K562 (cell line): ENCODE data around the gene ZBTB47. TPM values are rescaled to one million over a fixed set of nuclear protein-coding genes. Genes with fewer than 3 reads are reported as not detected.

ENCODE experiments used
- ATAC-seq: fragments of 200-7000 bp; cut with Tn5 transposase; 3 replicates; pipeline ENCODE4 v1.9.1; 2020; ENCODE audit warnings: moderate library complexity
- BruUV-seq: library from RNA; stranded (reverse); fragments of 400-500 nt; replicated peaks from 2 replicates; lab custom pipeline; 2021; lab: Mats Ljungman, UMichigan
- CTCF ChIA-PET: fragments of 300-600 bp; formaldehyde crosslinking; extraction: SDS; loops from one replicate; lab custom pipeline; 2021; ENCODE audit warnings: low intra/inter-chr PET ratio; lab: Yijun Ruan, JAX
- POLR2A ChIA-PET: fragments of 300-600, 350-650 bp; sonication (Branson Sonifier 250); formaldehyde crosslinking; extraction: SDS; loops from one replicate; lab custom pipeline; 2021; ENCODE audit warnings: antibody characterized with exemption, inconsistent platforms; lab: Yijun Ruan, JAX
- DNase-seq, 4 experiments: peaks; one replicate each; pipeline versions ENCODE4 v3.0.0 to v3.0.0-alpha.2; 2011 to 2018; ENCODE audit warnings: low spot score in 3 of 4, mixed read lengths in 3 of 4; ENCODE audit errors: extremely low read depth in 1 of 4
- FAIRE-seq: peaks from 2 replicates; lab custom pipeline; 2011; peaks lifted over from hg19 to GRCh38; lab: Jason Lieb, UNC
- H2AFZ ChIP-seq: 2 replicates; pipeline ENCODE4 v1.6.0; 2011; ENCODE audit warnings: low read depth, low read length, control low read depth, inconsistent platforms
- H3K27ac ChIP-seq: fragments of 200-600 bp; 3 replicates; pipeline ENCODE4 v1.8.0; 2011; ENCODE audit warnings: low read depth, mild to moderate bottlenecking, control low read depth, inconsistent platforms, low read length, moderate library complexity, mixed read lengths; ENCODE audit errors: extremely low read depth
- H3K27me3 ChIP-seq, 2 experiments: fragments of 300-600 bp in 1 of 2; 2 replicates in 1 of 2; 3 replicates in 1 of 2; pipeline versions ENCODE4 v1.6.0 to v1.8.0; 2011; ENCODE audit warnings: inconsistent platforms in 2 of 2, low read length in 2 of 2, mild to moderate bottlenecking in 1 of 2, mixed read lengths in 1 of 2, moderate library complexity in 1 of 2; ENCODE audit not compliant: control insufficient read depth in 2 of 2, insufficient read depth in 2 of 2
- H3K36me3 ChIP-seq: fragments of 300-600 bp; 3 replicates; pipeline ENCODE4 v1.8.0; 2011; ENCODE audit warnings: mild to moderate bottlenecking, low read length, inconsistent platforms; ENCODE audit not compliant: control insufficient read depth, insufficient read depth
- H3K4me1 ChIP-seq, 2 experiments: fragments of 200-600 bp in 1 of 2; replicated peaks in 1 of 2; 2 replicates in 1 of 2; 3 replicates in 1 of 2; pipeline versions ENCODE4 v1.5.1 to v1.8.0; 2011; ENCODE audit warnings: inconsistent platforms in 2 of 2, low read length in 2 of 2, mild to moderate bottlenecking in 1 of 2, mixed read lengths in 1 of 2, moderate library complexity in 1 of 2; ENCODE audit not compliant: control insufficient read depth in 2 of 2, insufficient read depth in 2 of 2
- H3K4me2 ChIP-seq: 2 replicates; pipeline ENCODE4 v1.6.1; 2011; ENCODE audit warnings: low read length, control low read depth, inconsistent platforms, mixed read lengths; ENCODE audit not compliant: insufficient read depth
- H3K4me3 ChIP-seq: fragments of 200-600 bp; sonication (generic), shearing (Covaris generic); 2 replicates; pipeline ENCODE4 v1.5.1; 2016; ENCODE audit warnings: control low read depth, inconsistent platforms
- H3K79me2 ChIP-seq: fragments of 200-600 bp; 3 replicates; pipeline ENCODE4 v1.8.0; 2011; ENCODE audit warnings: low read length, inconsistent platforms; ENCODE audit not compliant: control insufficient read depth, insufficient read depth
- H3K9ac ChIP-seq, 2 experiments: 2 replicates each; pipeline versions ENCODE4 v1.6.0 to v1.6.1; 2011; ENCODE audit warnings: low read depth in 2 of 2, low read length in 2 of 2, control low read depth in 1 of 2, inconsistent platforms in 1 of 2, mild to moderate bottlenecking in 1 of 2, mixed read lengths in 1 of 2; ENCODE audit not compliant: insufficient read depth in 1 of 2
- H3K9me1 ChIP-seq: one replicate; pipeline ENCODE4 v1.6.0; 2011; ENCODE audit warnings: inconsistent platforms, mild to moderate bottlenecking, low read length, moderate library complexity; ENCODE audit not compliant: control insufficient read depth, insufficient read depth
- H3K9me3 ChIP-seq: replicated peaks from 2 replicates; pipeline ENCODE4 v1.5.1; 2011; ENCODE audit warnings: low read depth, low read length, inconsistent platforms; ENCODE audit not compliant: control insufficient read depth, insufficient read depth
- H4K20me1 ChIP-seq: replicated peaks from 2 replicates; pipeline ENCODE4 v1.6.1; 2011; ENCODE audit warnings: low read length, inconsistent platforms, mixed read lengths; ENCODE audit not compliant: control insufficient read depth, insufficient read depth
- BRCA1 ChIP-seq, 2 experiments: fragments of 450-650 bp in 1 of 2; sonication (generic) in 1 of 2; formaldehyde crosslinking in 1 of 2; IDR thresholded peaks; 2 replicates each; pipeline versions ENCODE4 v1.5.0 to v1.6.1; 2017 to 2020; ENCODE audit warnings: mild to moderate bottlenecking in 1 of 2, missing genetic modification reagents in 1 of 2
- WGBS: fragments of 100-300 bp; shearing (Covaris generic); methylation state at CpG from one replicate; pipeline ENCODE4 v1.1.6; 2016; ENCODE audit warnings: low coverage, mixed read lengths; ENCODE audit not compliant: insufficient coverage; ENCODE audit errors: missing lambda C conversion rate; 5-methylcytosine and 5-hydroxymethylcytosine counted together
- in situ Hi-C: fragments of 300-500 bp; cut with MboI; formaldehyde crosslinking; loops from 4 replicates; pipeline ENCODE4 v1.15.0; 2018; ENCODE audit warnings: inconsistent platforms, mixed read lengths
- intact Hi-C: fragments of 100-400 bp; cut with micrococcal nuclease; formaldehyde crosslinking; loops from 2 replicates; pipeline ENCODE4 v1.14.2; 2022
- polyA plus RNA-seq, 8 experiments: library from polyadenylated mRNA; depleted of rRNA in 4 of 8; stranded (reverse) in 5 of 8; unstranded in 3 of 8; fragments of >200 nt; fragmentation: Nextera tagmentation in 2 of 8; fragmentation: Illumina TruSeq in 1 of 8; extraction: Ambion mirVana in 2 of 8; extraction: Trizol in 1 of 8; gene quantifications; 2 replicates each; pipeline versions ENCODE4 v1.2.1 to v1.2.3, GENCODE V29; 2011 to 2014; ENCODE audit warnings: inconsistent platforms in 1 of 8, missing spikeins in 1 of 8
- total RNA-seq, 7 experiments: library from RNA; depleted of rRNA in 6 of 7; stranded (reverse); fragments of >200 nt in 6 of 7; fragmentation: Illumina TruSeq in 2 of 7; extraction: Trizol in 2 of 7; gene quantifications; 2 replicates each; pipeline versions ENCODE4 v1.2.1 to v1.2.3, GENCODE V29; 2011 to 2021; ENCODE audit warnings: low replicate concordance in 1 of 7
- TF ChIP-seq, protein P1 (sequence below): sonication (generic); formaldehyde crosslinking; IDR thresholded peaks from 2 replicates; pipeline ENCODE4 v1.8.0; 2023; ENCODE audit warnings: missing genetic modification reagents, mild to moderate bottlenecking, borderline replicate concordance

The ZBTB47 gene
- total and polyA plus RNA-seq, 9 of the 15 experiments (the other 6 are each of a cell fraction or from before 2014, with no cell fraction given), result 0.11 to 4.6 (median 1.7) TPM; not detected in 1

DNA sequence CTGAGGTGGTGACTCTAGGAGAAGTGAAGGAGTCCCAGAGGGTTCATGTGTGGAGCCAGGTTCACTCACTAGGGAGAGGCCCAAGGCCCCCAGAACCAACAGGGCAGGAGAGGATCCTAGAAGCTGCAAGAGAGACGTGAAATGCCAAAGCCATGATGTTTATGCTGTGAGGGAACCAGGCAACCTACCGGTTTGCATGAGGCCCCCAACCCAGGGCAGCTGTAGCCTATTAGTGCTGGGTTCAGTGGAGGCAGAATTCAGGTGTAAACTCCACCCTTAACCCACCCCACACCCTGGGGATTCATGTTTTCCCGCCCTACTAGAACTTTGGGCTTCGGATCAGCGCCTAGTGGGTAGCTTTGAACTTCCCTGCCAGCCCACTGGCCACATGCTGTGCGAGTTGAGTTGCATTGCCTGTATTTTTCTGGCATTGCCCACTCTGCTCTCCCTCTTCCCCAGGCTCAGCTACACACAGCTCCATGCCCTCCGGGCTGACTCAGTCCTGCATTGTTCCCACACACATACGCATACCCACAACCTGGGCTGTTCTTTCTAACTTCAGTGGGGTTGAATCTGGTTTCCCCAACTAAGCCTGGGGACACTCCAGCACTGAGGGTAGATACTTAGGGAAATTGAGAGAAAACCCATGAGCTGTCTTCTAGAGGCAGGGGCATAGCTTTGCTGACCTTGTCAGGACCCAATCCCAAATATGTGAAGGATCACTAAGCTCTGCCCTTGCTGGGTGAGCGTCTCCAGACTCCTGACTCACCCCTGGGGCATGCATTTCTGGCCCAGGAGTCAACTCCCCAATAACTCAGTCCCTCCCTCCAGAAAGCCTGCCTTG lies 2.0 kb upstream of the ZBTB47 start:
- ATAC-seq (no peak), FAIRE-seq (no peak), DNase-seq (no peak)
- no peak overlapping the region for H2AFZ ChIP-seq
- H3K4me2 ChIP-seq, result no peak overlapping the region
- in situ Hi-C loops (loop anchor here (5.0 kb wide), 1 partner anchor 96 kb away; no protein-coding TSS in a partner anchor), intact Hi-C loops (loop anchor here (5.0 kb wide), 1 partner anchor 69 kb away; the partner anchor contains the start of gene SEC22C)
- TF ChIP-seq BRCA1 (IDR thresholded peaks at IDR 0.05) (no peak), BRCA1 (CRISPR knock-in tag; IDR thresholded peaks at IDR 0.05) (0 out of 2 replicates have a peak, but pooled peaks have one; percentile 3)
- TF ChIP-seq, protein P1, sequence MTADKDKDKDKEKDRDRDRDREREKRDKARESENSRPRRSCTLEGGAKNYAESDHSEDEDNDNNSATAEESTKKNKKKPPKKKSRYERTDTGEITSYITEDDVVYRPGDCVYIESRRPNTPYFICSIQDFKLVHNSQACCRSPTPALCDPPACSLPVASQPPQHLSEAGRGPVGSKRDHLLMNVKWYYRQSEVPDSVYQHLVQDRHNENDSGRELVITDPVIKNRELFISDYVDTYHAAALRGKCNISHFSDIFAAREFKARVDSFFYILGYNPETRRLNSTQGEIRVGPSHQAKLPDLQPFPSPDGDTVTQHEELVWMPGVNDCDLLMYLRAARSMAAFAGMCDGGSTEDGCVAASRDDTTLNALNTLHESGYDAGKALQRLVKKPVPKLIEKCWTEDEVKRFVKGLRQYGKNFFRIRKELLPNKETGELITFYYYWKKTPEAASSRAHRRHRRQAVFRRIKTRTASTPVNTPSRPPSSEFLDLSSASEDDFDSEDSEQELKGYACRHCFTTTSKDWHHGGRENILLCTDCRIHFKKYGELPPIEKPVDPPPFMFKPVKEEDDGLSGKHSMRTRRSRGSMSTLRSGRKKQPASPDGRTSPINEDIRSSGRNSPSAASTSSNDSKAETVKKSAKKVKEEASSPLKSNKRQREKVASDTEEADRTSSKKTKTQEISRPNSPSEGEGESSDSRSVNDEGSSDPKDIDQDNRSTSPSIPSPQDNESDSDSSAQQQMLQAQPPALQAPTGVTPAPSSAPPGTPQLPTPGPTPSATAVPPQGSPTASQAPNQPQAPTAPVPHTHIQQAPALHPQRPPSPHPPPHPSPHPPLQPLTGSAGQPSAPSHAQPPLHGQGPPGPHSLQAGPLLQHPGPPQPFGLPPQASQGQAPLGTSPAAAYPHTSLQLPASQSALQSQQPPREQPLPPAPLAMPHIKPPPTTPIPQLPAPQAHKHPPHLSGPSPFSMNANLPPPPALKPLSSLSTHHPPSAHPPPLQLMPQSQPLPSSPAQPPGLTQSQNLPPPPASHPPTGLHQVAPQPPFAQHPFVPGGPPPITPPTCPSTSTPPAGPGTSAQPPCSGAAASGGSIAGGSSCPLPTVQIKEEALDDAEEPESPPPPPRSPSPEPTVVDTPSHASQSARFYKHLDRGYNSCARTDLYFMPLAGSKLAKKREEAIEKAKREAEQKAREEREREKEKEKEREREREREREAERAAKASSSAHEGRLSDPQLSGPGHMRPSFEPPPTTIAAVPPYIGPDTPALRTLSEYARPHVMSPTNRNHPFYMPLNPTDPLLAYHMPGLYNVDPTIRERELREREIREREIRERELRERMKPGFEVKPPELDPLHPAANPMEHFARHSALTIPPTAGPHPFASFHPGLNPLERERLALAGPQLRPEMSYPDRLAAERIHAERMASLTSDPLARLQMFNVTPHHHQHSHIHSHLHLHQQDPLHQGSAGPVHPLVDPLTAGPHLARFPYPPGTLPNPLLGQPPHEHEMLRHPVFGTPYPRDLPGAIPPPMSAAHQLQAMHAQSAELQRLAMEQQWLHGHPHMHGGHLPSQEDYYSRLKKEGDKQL (CRISPR knock-in tag), result no peak
- no peaks in the 10 kb centered on the region for H3K27me3 ChIP-seq
- no peaks in the 10 kb centered on the region for H3K79me2 ChIP-seq
- 66% methylated on average over 9 of the region's 9 CpGs for WGBS
- H3K27ac ChIP-seq, result no peak overlapping the region
- H3K4me1 ChIP-seq, result peaks cover 16 to 39% of the 10 kb centered on the region in 2 experiments
- CTCF ChIA-PET, result no interaction called here
- H3K4me3 ChIP-seq, result no peak overlapping the region
- POLR2A ChIA-PET, result interaction anchor here (0.6 to 4.0 kb wide), 9 partner anchors 10 to 131 kb away, joined by 3 to 37 read pairs (median 4); partner anchors contain the start of gene SEC22C
- peaks cover 4% of the 10 kb centered on the region for H3K9me1 ChIP-seq
- no TSS peak for BruUV-seq
- no peaks in the 10 kb centered on the region for H3K9me3 ChIP-seq
- peaks cover 27% of the 10 kb centered on the region for H3K36me3 ChIP-seq
- H3K9ac ChIP-seq, result peak overlapping the region in 1 of 2 experiments; percentile 31; a peak in 1 of 4 replicates
- H4K20me1 ChIP-seq, result no peaks in the 10 kb centered on the region
